Mammary microvascular endothelial cell (primary cell): ENCODE data around the gene NAV3. TPM values are rescaled to one million over a fixed set of nuclear protein-coding genes. Genes with fewer than 3 reads are reported as not detected.

Source experiments
- total RNA-seq: library from RNA; depleted of rRNA; stranded (reverse); fragments of >200 nt; gene quantifications from 2 replicates; pipeline ENCODE4 v1.2.3, GENCODE V29; 2015

The NAV3 gene, protein sequence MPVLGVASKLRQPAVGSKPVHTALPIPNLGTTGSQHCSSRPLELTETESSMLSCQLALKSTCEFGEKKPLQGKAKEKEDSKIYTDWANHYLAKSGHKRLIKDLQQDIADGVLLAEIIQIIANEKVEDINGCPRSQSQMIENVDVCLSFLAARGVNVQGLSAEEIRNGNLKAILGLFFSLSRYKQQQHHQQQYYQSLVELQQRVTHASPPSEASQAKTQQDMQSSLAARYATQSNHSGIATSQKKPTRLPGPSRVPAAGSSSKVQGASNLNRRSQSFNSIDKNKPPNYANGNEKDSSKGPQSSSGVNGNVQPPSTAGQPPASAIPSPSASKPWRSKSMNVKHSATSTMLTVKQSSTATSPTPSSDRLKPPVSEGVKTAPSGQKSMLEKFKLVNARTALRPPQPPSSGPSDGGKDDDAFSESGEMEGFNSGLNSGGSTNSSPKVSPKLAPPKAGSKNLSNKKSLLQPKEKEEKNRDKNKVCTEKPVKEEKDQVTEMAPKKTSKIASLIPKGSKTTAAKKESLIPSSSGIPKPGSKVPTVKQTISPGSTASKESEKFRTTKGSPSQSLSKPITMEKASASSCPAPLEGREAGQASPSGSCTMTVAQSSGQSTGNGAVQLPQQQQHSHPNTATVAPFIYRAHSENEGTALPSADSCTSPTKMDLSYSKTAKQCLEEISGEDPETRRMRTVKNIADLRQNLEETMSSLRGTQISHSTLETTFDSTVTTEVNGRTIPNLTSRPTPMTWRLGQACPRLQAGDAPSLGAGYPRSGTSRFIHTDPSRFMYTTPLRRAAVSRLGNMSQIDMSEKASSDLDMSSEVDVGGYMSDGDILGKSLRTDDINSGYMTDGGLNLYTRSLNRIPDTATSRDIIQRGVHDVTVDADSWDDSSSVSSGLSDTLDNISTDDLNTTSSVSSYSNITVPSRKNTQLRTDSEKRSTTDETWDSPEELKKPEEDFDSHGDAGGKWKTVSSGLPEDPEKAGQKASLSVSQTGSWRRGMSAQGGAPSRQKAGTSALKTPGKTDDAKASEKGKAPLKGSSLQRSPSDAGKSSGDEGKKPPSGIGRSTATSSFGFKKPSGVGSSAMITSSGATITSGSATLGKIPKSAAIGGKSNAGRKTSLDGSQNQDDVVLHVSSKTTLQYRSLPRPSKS (N-terminal part only)
- total RNA-seq, result 15.5 and 18.6 TPM in 2 replicates

DNA sequence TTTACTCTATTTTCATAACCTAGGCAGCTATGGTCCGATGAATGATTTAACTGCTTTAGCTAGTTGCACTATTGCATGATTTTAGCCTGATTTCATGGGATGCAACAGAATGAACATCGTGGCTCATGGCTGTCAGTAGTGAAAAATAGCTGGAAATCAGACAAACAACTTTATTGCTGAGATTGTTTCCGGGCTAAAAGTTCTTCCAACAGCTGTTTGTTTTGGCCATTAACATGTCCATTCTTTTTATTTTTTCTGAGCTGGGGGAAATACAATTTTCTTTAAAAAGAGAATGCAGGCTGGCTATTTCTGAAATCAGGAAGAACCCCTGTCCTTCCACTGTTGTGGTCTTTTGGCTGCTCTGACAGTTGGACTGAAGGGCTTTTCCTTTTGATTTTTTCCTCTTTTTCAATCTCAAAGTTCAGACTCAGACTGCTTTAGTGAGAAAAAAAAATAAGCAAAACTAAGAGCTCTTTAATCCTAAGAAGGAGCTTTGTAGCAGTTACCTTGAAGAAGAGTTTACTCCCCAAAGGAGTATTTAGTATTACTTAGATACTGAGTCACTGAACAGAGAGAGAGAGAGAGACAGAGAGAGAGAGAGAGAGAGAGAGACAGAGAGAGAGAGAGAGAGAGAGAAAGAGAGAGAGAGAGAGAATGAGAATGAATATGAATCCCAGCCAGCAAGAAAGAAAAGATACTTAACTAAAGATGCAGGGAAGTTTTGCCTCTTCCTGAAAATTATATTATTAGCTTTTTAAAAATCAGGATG, at the start of gene NAV3:
Gene NAV3 (plus strand): TSS at position 312 of the 769 bp plus-strand sequence. CDS start 568 bp downstream, outside the sequence.

